Kidney (tissue), 14 donors: ENCODE results near the gene PODNL1. TPM values are rescaled to one million over a fixed set of nuclear protein-coding genes. Genes with fewer than 3 reads are reported as not detected.
A peak's percentile ranks its signal among the peaks of the same experiment; 100 is the strongest.

ENCODE experiments used
- DNase-seq, 5 donors: peaks; one replicate each; pipeline ENCODE4 v3.0.0-alpha.2; 2013 to 2020
- FAIRE-seq: peaks from 2 replicates; lab custom pipeline; 2012; peaks lifted over from hg19 to GRCh38; lab: Jason Lieb, UNC
- H3K27ac ChIP-seq, 2 donors: one replicate each; pipeline ENCODE4 v1.7.0; 2013; ENCODE audit warnings: low read depth in 2 of 2, low read length in 2 of 2, inconsistent platforms in 1 of 2
- H3K27me3 ChIP-seq: one replicate; pipeline ENCODE4 v1.7.1; 2013; ENCODE audit warnings: low read length, inconsistent platforms; ENCODE audit not compliant: control insufficient read depth, insufficient read depth
- H3K36me3 ChIP-seq, 3 donors: one replicate each; pipeline versions ENCODE4 v1.7.0 to v1.7.1; 2013; ENCODE audit warnings: low read length in 3 of 3, control low read depth in 1 of 3, inconsistent platforms in 1 of 3; ENCODE audit not compliant: insufficient read depth in 3 of 3, control insufficient read depth in 2 of 3
- H3K4me1 ChIP-seq, 3 donors: one replicate each; pipeline versions ENCODE4 v1.7.0 to v1.7.1; 2013; ENCODE audit warnings: low read length in 3 of 3, inconsistent platforms in 1 of 3, low read depth in 1 of 3; ENCODE audit not compliant: control insufficient read depth in 2 of 3, insufficient read depth in 2 of 3
- H3K4me3 ChIP-seq, 3 donors: one replicate each; pipeline versions ENCODE4 v1.7.0 to v1.8.1; 2013; ENCODE audit warnings: low read length in 3 of 3, control low read depth in 1 of 3, inconsistent platforms in 1 of 3
- H3K9ac ChIP-seq, 3 donors: one replicate each; pipeline versions ENCODE4 v1.7.0 to v1.7.1; 2013; ENCODE audit warnings: low read length in 3 of 3, control low read depth in 1 of 3, inconsistent platforms in 1 of 3
- H3K9me3 ChIP-seq, 3 donors: one replicate each; pipeline versions ENCODE4 v1.7.0 to v1.7.1; 2013; ENCODE audit warnings: low read length in 3 of 3, control low read depth in 1 of 3, inconsistent platforms in 1 of 3; ENCODE audit not compliant: control insufficient read depth in 2 of 3, insufficient read depth in 1 of 3
- intact Hi-C: fragments of 100-400 bp; cut with DNase I; formaldehyde crosslinking; loops from one replicate; pipeline ENCODE4 v1.11.1; 2022
- polyA plus RNA-seq: library from polyadenylated mRNA; stranded (reverse); fragments of 350-450 nt; fragmentation: Illumina TruSeq; extraction: RNeasy Lipid Tissue Mini Kit (QIAGEN cat#74804); gene quantifications from one replicate; pipeline ENCODE4 v1.2.3, GENCODE V29; 2014; ENCODE audit warnings: low read depth, low replicate concordance; ENCODE audit not compliant: insufficient read depth
- total RNA-seq: library from RNA; stranded (reverse); fragmentation: NEBNext Ultra II Directional; extraction: Animal tissue kit (Norgen Biotek cat#: 25700); gene quantifications from one replicate; pipeline ENCODE4 v1.2.1, GENCODE V29; 2021
- TF ChIP-seq, protein P1 (sequence below): IDR thresholded peaks from 3 replicates; pipeline ENCODE4 v1.5.1; 2012; ENCODE audit warnings: mild to moderate bottlenecking, moderate library complexity, borderline replicate concordance; ENCODE audit not compliant: insufficient read depth; ENCODE audit errors: extremely low read depth
- donor health status: control.
- donor health status: control.
- donor health status: control.
- donor health status: control.
- donor health status: control.
- donor health status: DM: yes; HTN: yes; CAD: no.
- donor health status: Normal renal cell carcinoma (clear cell type).

The PODNL1 gene
- total and polyA plus RNA-seq, 2 donors from 2014 or later = 3.0 TPM; not detected in 1

DNA sequence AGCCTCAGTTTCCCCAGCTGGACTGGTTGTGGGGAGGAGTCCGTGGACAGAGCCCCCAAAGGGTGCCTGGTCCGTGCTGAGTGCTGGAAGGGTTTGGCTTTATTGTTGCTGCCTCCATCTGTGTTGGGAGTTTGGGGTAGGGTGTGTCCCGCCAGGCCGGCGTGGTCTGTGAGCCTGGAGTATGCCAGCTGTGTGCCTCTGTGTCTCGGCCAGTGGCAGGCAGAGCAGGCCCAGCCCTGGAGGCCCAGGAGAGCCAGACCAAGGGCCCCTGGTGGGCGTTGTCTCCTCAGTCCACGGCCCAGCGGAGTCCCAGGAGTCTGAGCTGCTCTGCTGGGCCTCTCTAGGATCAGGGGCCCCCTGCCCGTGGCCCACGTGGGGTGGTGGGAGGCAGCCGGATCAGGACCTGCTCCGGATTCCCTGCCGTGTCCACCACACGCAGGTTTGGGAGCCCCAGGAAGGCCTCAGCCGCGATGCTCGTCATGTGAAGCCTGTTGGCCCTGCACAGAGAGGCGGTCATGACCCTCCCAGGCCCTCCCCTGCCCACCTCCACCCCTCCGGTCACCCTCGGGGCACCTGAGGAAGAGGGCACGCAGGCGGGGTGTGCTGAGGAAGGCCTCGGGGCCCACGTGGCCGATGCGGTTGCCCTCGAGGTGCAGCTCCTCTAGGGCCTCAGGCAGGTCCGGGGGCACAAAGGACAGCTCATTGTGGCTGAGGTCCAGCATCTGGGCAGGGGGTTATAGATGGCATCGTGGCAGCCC is 6.6 kb downstream of the PODNL1 start:
- DNase-seq = peak in 1 of 5 donors; percentile 71
- Histone ChIP-seq H3K4me3 (no peak overlapping the region), H3K9ac (no peak overlapping the region), H3K36me3 (peaks cover 0 to 8% (median 2%) of the 10 kb centered on the region in 3 donors), H3K27me3 (no peaks in the 10 kb centered on the region), H3K27ac (no peak overlapping the region), H3K9me3 (no peaks in the 10 kb centered on the region), H3K4me1 (no peaks in the 10 kb centered on the region)
- no peak for FAIRE-seq
- intact Hi-C loops = no loop called here
- TF ChIP-seq, protein P1, sequence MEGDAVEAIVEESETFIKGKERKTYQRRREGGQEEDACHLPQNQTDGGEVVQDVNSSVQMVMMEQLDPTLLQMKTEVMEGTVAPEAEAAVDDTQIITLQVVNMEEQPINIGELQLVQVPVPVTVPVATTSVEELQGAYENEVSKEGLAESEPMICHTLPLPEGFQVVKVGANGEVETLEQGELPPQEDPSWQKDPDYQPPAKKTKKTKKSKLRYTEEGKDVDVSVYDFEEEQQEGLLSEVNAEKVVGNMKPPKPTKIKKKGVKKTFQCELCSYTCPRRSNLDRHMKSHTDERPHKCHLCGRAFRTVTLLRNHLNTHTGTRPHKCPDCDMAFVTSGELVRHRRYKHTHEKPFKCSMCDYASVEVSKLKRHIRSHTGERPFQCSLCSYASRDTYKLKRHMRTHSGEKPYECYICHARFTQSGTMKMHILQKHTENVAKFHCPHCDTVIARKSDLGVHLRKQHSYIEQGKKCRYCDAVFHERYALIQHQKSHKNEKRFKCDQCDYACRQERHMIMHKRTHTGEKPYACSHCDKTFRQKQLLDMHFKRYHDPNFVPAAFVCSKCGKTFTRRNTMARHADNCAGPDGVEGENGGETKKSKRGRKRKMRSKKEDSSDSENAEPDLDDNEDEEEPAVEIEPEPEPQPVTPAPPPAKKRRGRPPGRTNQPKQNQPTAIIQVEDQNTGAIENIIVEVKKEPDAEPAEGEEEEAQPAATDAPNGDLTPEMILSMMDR = no peak

DNA sequence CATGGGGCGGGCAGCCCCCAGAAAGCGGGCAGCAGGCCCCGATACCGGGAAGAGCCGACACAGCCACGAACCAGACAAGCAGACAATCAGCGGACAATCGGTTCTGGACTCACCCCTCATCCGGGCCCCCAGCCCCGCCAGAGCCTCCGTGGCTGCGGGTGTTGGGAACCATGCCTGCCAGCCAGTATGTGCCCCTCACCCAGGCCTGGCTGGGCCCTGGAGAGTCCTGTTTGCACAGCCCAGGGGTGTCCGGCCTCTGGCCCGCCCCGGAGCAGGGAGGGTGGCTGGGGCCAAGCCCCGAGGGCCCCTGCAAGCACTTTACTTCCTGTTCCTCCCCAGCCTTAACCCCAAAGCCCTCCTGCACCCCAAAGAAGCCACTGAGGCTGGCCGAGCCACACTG is 7.8 kb downstream of the PODNL1 start:
- no peaks in the 10 kb centered on the region for H3K9me3 ChIP-seq
- no peaks in the 10 kb centered on the region for H3K27me3 ChIP-seq
- TF ChIP-seq, protein P1 = no peak
- H3K4me1 ChIP-seq = no peaks in the 10 kb centered on the region
- no peak overlapping the region for H3K9ac ChIP-seq
- FAIRE-seq (no peak), DNase-seq (no peak)
- H3K4me3 ChIP-seq = no peak overlapping the region
- no peak overlapping the region for H3K27ac ChIP-seq
- H3K36me3 ChIP-seq = peaks cover 4 to 8% (median 5%) of the 10 kb centered on the region in 3 donors
- intact Hi-C loops = no loop called here

DNA sequence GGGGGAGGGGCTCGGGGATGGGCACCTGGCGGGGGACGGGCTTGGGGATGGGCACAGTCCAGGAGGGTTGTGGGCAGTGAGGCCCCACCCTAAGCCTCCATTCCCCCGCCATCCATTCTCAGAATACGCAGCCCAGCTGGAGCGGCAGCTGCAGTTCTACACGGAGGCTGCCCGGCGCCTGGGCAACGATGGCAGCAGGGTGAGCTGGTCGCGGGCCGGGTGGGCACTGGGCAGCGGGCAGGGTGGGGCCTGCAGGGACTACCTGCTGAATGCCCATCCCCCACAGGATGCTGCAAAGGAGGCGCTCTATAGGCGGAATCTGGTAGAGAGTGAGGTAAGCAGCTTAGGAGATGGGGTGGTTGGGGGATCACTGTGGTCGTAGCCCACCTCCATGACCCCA is 8.3 kb downstream of the PODNL1 start:
- Histone ChIP-seq H3K36me3 (peaks cover 4 to 8% (median 5%) of the 10 kb centered on the region in 3 donors), H3K27me3 (no peaks in the 10 kb centered on the region), H3K9me3 (no peaks in the 10 kb centered on the region), H3K27ac (no peak overlapping the region), H3K4me1 (no peaks in the 10 kb centered on the region), H3K4me3 (no peak overlapping the region), H3K9ac (no peak overlapping the region)
- intact Hi-C loops = no loop called here
- DNase-seq = peak in 1 of 5 donors; percentile 36
- no peak for FAIRE-seq
- TF ChIP-seq, protein P1 = no peak

DNA sequence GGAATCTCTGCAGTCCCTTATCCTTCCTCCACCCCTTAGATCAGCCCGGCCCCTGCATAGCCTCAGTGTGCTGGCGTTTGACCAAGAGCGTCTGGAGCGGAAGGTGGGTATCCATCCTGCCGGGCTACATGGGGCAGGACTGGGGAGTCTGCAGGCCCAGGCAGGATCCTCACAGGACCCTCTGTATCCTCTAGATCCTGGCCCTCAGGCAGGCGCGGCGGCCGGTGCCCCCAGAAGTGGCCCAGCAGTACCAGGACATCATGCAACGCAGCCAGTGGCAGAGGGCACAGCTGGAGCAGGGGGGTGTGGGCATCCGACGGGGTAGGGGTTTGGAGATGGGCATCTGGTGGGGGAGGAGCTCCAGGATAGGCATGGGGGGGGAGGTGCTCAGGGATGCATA is 8.9 kb downstream of the PODNL1 start:
- TF ChIP-seq, protein P1 = no peak
- Histone ChIP-seq H3K9ac (no peak overlapping the region), H3K4me3 (no peak overlapping the region), H3K4me1 (no peaks in the 10 kb centered on the region), H3K9me3 (no peaks in the 10 kb centered on the region), H3K27ac (no peak overlapping the region), H3K36me3 (peaks cover 4 to 10% (median 5%) of the 10 kb centered on the region in 3 donors), H3K27me3 (no peaks in the 10 kb centered on the region)
- intact Hi-C loops = no loop called here
- no peak for FAIRE-seq
- DNase-seq = peak in 1 of 5 donors; percentile 32
